Measurements from ENCODE around the gene CHAMP1.

Gene CHAMP1

DNA sequence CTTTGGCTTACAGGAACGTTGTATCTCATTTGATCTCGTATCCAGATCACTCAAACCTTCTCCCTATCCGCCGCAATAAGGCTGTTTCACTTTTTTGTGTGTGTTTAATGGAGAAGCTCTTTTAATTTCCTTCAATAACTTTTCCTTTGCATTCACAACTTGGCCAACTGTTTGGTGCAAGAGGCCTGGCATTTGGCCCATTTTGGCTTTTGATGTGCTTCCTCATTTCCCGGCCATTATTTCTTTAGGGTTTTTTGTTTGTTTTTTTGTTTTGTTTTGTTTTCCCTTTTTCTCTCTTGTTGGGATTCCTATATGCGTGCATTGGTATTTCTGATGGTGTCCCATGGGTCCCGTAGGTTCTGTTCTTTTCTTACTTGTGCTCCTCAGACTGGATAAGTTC, 39.0 kb upstream of the CHAMP1 start:
- TF ChIP-seq, protein P1, sequence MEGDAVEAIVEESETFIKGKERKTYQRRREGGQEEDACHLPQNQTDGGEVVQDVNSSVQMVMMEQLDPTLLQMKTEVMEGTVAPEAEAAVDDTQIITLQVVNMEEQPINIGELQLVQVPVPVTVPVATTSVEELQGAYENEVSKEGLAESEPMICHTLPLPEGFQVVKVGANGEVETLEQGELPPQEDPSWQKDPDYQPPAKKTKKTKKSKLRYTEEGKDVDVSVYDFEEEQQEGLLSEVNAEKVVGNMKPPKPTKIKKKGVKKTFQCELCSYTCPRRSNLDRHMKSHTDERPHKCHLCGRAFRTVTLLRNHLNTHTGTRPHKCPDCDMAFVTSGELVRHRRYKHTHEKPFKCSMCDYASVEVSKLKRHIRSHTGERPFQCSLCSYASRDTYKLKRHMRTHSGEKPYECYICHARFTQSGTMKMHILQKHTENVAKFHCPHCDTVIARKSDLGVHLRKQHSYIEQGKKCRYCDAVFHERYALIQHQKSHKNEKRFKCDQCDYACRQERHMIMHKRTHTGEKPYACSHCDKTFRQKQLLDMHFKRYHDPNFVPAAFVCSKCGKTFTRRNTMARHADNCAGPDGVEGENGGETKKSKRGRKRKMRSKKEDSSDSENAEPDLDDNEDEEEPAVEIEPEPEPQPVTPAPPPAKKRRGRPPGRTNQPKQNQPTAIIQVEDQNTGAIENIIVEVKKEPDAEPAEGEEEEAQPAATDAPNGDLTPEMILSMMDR (IDR thresholded peaks at IDR 0.05; ENCODE audit: low read depth, low read length, missing control alignments): no peak
- in situ Hi-C loops (cut with HindIII; ENCODE audit: low sequenced_read_pairs): no loop called here
- DNase-seq (ENCODE audit: low read depth): no peak
- no peak overlapping the region for H3K4me3 ChIP-seq (ENCODE audit: low read depth, low read length)

DNA sequence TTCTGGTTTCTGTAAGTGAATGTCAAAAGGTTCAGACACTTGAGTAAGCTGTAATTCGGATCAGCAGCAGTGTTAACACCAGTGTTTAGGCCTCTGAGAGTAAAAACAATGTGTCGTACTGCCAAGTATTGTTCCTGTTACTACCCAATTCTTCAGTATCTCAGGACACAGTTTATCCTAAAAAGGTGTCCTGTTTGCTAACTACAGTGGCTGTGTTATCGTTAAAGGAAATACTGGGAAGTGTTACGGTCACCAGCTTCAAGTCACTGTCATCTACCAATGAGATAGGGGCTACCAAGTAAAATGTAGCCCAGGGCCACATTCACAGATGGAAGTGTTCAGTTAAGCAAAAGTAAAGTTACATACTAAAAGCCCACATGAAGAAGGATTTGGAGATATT, 35.2 kb upstream of the CHAMP1 start:
- H3K4me3 ChIP-seq (ENCODE audit: low read depth, low read length): no peak overlapping the region
- DNase-seq (ENCODE audit: low read depth): no peak
- TF ChIP-seq, protein P1 (IDR thresholded peaks at IDR 0.05; ENCODE audit: low read depth, low read length, missing control alignments): no peak
- in situ Hi-C loops (cut with HindIII; ENCODE audit: low sequenced_read_pairs): no loop called here

GRCh38 chr13:114279758-114280355, 34.4 kb upstream of the CHAMP1 start:
- no peak overlapping the region for H3K4me3 ChIP-seq (ENCODE audit: low read depth, low read length)
- DNase-seq (ENCODE audit: low read depth): no peak
- TF ChIP-seq, protein P1 (IDR thresholded peaks at IDR 0.05; ENCODE audit: low read depth, low read length, missing control alignments): no peak
- in situ Hi-C loops (cut with HindIII; ENCODE audit: low sequenced_read_pairs): no loop called here

- TF ChIP-seq, protein P1 (IDR thresholded peaks at IDR 0.05; ENCODE audit: low read depth, low read length, missing control alignments): no peak
- peak within 1 kb of the TSS; percentile 59 for H3K4me3 ChIP-seq (ENCODE audit: low read depth, low read length)
- DNase-seq (ENCODE audit: low read depth): peak; percentile 78
- in situ Hi-C loops (cut with HindIII; ENCODE audit: low sequenced_read_pairs): no loop called here
These were observed 32.8 kb upstream of the CHAMP1 start, which contains the start of gene UPF3A for GRCh38 chr13:114281351-114282040. UPF3A (plus strand) TSS chr13:114281601; CDS start chr13:114281640, 39 bp downstream.

GRCh38 chr13:114282041-114282670, 32.1 kb upstream of the CHAMP1 start:
- H3K4me3 ChIP-seq (ENCODE audit: low read depth, low read length): peak overlapping the region; percentile 59
- TF ChIP-seq, protein P1 (IDR thresholded peaks at IDR 0.05; ENCODE audit: low read depth, low read length, missing control alignments): no peak
- in situ Hi-C loops (cut with HindIII; ENCODE audit: low sequenced_read_pairs): no loop called here
- peak; percentile 50 for DNase-seq (ENCODE audit: low read depth)

GRCh38 chr13:114283576-114283975, 30.7 kb upstream of the CHAMP1 start:
- in situ Hi-C loops (cut with HindIII; ENCODE audit: low sequenced_read_pairs): no loop called here
- TF ChIP-seq, protein P1 (IDR thresholded peaks at IDR 0.05; ENCODE audit: low read depth, low read length, missing control alignments): no peak
- DNase-seq (ENCODE audit: low read depth): no peak
- H3K4me3 ChIP-seq (ENCODE audit: low read depth, low read length): no peak overlapping the region
